GM10266 (cell line): ENCODE results near the gene LCA5L.
A peak's percentile ranks its signal among the peaks of the same experiment; 100 is the strongest.
"Not testable (repeated sequence)": the region's sequence is repeated elsewhere in the genome, so short reads cannot be mapped to it uniquely, and the experiment has no call there.

ENCODE experiments used
- DNase-seq: peaks from one replicate; pipeline ENCODE4 v3.0.0; 2012; ENCODE audit errors: extremely low spot score
- TF ChIP-seq, protein P1 (sequence below): IDR thresholded peaks from 2 replicates; pipeline ENCODE4 v1.5.1; 2012; ENCODE audit warnings: mild to moderate bottlenecking, low read depth; ENCODE audit not compliant: control insufficient read depth, insufficient read depth; ENCODE audit errors: missing control alignments

LCA5L gene

DNA sequence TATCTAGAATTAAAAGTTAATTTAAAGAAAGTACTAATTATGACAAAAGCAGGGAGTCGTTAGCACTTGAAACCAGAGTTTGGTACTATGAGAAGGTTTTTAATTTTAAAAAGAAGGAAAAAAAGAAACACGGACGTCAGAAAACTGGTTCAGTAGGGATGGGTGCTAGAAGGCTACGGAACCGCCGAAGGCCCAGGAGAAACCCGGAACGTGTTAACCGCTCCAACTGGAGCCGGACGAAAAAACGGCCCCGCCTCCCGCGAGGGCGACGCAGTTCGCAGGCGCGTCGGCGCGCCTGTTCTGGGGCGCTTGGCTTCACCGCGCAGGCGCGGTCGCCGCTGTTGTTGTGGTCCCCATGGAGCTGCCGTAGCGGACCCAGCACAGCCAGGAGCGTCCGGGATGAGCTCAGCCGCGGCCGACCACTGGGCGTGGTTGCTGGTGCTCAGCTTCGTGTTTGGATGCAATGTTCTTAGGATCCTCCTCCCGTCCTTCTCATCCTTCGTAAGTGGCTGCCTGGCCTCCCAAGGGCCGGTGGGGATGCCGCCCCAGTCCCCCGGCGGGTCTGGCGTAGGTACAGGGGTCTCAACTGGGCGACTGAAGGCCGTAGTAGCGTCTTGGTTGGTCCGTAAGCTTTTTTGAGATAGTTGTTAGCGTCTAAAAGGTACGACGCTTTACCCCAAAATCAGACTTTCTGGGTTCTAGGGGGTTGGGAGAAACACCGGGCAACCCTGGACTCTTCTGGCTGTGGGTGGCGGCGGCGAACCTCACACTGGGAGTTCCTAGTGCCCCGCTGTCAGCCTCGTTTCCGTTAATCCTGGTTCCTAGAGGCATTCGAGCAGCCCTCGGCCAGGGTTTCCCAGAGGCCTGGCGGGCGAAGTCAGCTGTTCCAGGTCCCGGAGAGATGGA is 65.3 kb downstream of the LCA5L start:
- TF ChIP-seq, protein P1, sequence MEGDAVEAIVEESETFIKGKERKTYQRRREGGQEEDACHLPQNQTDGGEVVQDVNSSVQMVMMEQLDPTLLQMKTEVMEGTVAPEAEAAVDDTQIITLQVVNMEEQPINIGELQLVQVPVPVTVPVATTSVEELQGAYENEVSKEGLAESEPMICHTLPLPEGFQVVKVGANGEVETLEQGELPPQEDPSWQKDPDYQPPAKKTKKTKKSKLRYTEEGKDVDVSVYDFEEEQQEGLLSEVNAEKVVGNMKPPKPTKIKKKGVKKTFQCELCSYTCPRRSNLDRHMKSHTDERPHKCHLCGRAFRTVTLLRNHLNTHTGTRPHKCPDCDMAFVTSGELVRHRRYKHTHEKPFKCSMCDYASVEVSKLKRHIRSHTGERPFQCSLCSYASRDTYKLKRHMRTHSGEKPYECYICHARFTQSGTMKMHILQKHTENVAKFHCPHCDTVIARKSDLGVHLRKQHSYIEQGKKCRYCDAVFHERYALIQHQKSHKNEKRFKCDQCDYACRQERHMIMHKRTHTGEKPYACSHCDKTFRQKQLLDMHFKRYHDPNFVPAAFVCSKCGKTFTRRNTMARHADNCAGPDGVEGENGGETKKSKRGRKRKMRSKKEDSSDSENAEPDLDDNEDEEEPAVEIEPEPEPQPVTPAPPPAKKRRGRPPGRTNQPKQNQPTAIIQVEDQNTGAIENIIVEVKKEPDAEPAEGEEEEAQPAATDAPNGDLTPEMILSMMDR, result no peak
- DNase-seq, result peak; percentile 91

- TF ChIP-seq, protein P1, result no peak
- no peak for DNase-seq
These were observed 68.0 kb downstream of the LCA5L start for GRCh38 chr21:39377444-39378050.

DNA sequence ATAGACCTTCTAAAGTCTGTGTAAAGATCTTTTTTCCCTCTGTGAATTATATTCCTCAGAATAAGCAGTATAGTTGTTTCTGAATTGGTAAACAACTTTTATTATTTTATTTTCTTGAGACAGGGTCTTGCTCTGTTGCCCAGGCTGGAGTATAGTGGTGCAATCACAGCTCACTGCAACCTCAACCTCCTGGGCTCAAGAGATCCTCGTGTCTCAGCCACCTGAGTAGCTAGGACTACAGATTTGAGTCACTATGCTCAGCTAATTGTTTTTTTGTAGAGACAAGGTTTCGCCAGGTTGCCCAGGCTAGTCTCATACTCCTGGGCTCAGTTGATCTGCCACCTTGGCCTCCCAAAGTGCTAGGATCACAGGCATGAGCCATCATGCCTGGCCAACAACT is 70.1 kb downstream of the LCA5L start:
- TF ChIP-seq, protein P1, result no peak
- no peak for DNase-seq

GRCh38 chr21:39374046-39374445 is 71.5 kb downstream of the LCA5L start:
- TF ChIP-seq, protein P1, result no peak
- DNase-seq, result no peak

GRCh38 chr21:39373634-39374033 is 71.9 kb downstream of the LCA5L start:
- DNase-seq, result no peak
- TF ChIP-seq, protein P1, result peak; percentile 23

- DNase-seq, result not testable (repeated sequence)
These were observed 75.7 kb downstream of the LCA5L start for GRCh38 chr21:39369896-39370288.

- TF ChIP-seq, protein P1, result no peak
- no peak for DNase-seq
These were observed 77.8 kb downstream of the LCA5L start for GRCh38 chr21:39367783-39368182.
